WTC11 (cell line): Measurements from ENCODE around the gene CCBE1.

ENCODE experiments used
- ATF1 ChIP-seq: sonication (generic); formaldehyde crosslinking; IDR thresholded peaks from 2 replicates; pipeline ENCODE4 v1.8.1; 2023; ENCODE audit warnings: mild to moderate bottlenecking, moderate library complexity, missing genetic modification reagents
- CREB1 ChIP-seq: sonication (generic); formaldehyde crosslinking; IDR thresholded peaks from 2 replicates; pipeline ENCODE4 v1.8.0; 2023; ENCODE audit warnings: mild to moderate bottlenecking, missing genetic modification reagents
- CTCF ChIP-seq: fragments of 200-600 bp; IDR thresholded peaks from 2 replicates; pipeline ENCODE4 v1.8.0; 2022; ENCODE audit warnings: antibody characterized with exemption
- E2F4 ChIP-seq: sonication (generic); formaldehyde crosslinking; IDR thresholded peaks from 2 replicates; pipeline ENCODE4 v1.8.1; 2022; ENCODE audit warnings: low read depth, mild to moderate bottlenecking, moderate library complexity, missing genetic modification reagents, borderline replicate concordance
- ETV6 ChIP-seq: sonication (generic); formaldehyde crosslinking; IDR thresholded peaks from 2 replicates; pipeline ENCODE4 v1.8.1; 2022; ENCODE audit warnings: mild to moderate bottlenecking, missing genetic modification reagents
- FOXK1 ChIP-seq: sonication (generic); formaldehyde crosslinking; IDR thresholded peaks from 2 replicates; pipeline ENCODE4 v1.8.0; 2022; ENCODE audit warnings: mild to moderate bottlenecking, moderate library complexity, missing genetic modification reagents
- PREB ChIP-seq: sonication (generic); formaldehyde crosslinking; IDR thresholded peaks from 2 replicates; pipeline ENCODE4 v1.8.1; 2022; ENCODE audit warnings: mild to moderate bottlenecking, missing genetic modification reagents, moderate library complexity, borderline replicate concordance
- RELA ChIP-seq: sonication (generic); formaldehyde crosslinking; IDR thresholded peaks from 2 replicates; pipeline ENCODE4 v1.8.1; 2022; ENCODE audit warnings: missing genetic modification reagents, mild to moderate bottlenecking, borderline replicate concordance
- SP1 ChIP-seq: sonication (generic); formaldehyde crosslinking; conservative IDR thresholded peaks from 2 replicates; pipeline ENCODE4 v1.8.1; 2022; ENCODE audit warnings: missing genetic modification reagents
- TEAD4 ChIP-seq: sonication (generic); formaldehyde crosslinking; IDR thresholded peaks from 2 replicates; pipeline ENCODE4 v1.8.0; 2022; ENCODE audit warnings: mild to moderate bottlenecking, missing genetic modification reagents
- USF2 ChIP-seq: sonication (generic); formaldehyde crosslinking; IDR thresholded peaks from 2 replicates; pipeline ENCODE4 v1.8.1; 2023; ENCODE audit warnings: mild to moderate bottlenecking, missing genetic modification reagents, moderate library complexity
- ZBTB21 ChIP-seq: sonication (generic); formaldehyde crosslinking; IDR thresholded peaks from 2 replicates; pipeline ENCODE4 v1.8.1; 2023; ENCODE audit warnings: mild to moderate bottlenecking, missing genetic modification reagents, borderline replicate concordance
- ZBTB43 ChIP-seq: sonication (generic); formaldehyde crosslinking; IDR thresholded peaks from 2 replicates; pipeline ENCODE4 v1.8.1; 2023; ENCODE audit warnings: mild to moderate bottlenecking, missing genetic modification reagents
- ZNF219 ChIP-seq: sonication (generic); formaldehyde crosslinking; IDR thresholded peaks from 2 replicates; pipeline ENCODE4 v1.8.0; 2023; ENCODE audit warnings: missing genetic modification reagents, mild to moderate bottlenecking, borderline replicate concordance

GRCh38 chr18:59699750-59700534 is 2.7 kb upstream of the CCBE1 start:
- TF ChIP-seq ATF1 (CRISPR knock-in tag) (no peak), ZBTB21 (CRISPR knock-in tag) (no peak), CTCF (no peak), SP1 (CRISPR knock-in tag) (no peak), USF2 (CRISPR knock-in tag) (no peak), ETV6 (CRISPR knock-in tag) (no peak), RELA (CRISPR knock-in tag) (no peak), PREB (CRISPR knock-in tag) (no peak), CREB1 (CRISPR knock-in tag) (no peak), E2F4 (CRISPR knock-in tag) (no peak), TEAD4 (CRISPR knock-in tag) (no peak), ZBTB43 (CRISPR knock-in tag) (no peak), ZNF219 (CRISPR knock-in tag) (no peak), FOXK1 (CRISPR knock-in tag) (no peak)
